ENCODE data around the gene ART3.

The ART3 gene

GRCh38 chr4:76072760-76073159 is 1.7 kb upstream of the ART3 start:
- DNase-seq, result no peak

DNA sequence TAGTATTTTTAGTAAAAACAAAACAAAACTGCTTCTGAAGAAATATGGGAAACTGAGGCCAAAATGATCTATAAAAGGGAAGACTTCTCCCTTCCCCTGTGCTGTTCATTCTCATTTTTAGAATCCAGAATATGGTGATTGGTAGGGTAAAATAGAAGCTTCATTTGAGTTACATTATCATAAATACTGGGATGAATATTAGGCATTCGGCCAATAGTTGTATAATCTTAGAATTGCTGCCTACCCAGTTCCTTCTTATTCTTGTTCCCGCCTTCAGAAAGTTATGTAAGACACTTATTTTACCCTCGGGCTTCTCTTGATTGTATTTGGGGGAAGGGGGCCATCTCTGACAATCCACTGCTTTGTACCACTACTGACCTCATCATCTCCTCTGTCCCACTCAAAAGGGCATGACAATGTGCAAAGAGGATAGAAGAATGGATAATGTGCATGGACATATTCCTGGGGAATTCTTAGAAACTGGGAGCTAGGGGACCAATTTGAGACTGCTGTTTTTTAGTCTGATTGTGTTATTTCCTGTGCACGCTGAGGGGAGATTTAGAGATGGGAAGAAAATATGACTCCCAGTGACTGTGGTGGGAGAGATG is 588 bp downstream of the ART3 start:
- DNase-seq, result no peak

GRCh38 chr4:76078033-76078613 is 3.6 kb downstream of the ART3 start:
- DNase-seq, result no peak

GRCh38 chr4:76083386-76083988 is 9.0 kb downstream of the ART3 start:
- DNase-seq, result no peak

DNA sequence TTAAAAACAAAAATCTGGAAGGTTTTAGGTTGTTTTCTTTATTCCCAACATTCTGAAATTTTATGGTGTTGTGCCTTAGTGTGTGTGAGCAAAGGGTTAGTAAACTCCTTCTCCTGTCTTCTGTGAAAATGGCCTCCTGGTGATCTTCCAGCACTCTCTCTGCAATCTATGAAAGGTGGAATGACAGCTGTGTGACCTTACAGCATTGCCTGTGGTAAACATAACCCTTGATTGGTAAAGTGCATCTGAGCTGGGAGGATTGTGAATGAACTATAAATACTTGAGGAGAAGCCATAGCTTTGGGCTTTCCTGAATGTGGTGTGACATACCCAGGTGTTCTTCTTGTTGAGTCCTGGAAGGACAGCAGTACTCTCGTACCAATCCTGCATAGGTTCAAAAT is 10.0 kb downstream of the ART3 start:
- DNase-seq, result no peak

GRCh38 chr4:76087007-76087769 is 12.7 kb downstream of the ART3 start:
- peak; percentile 22 to 25 for DNase-seq

DNA sequence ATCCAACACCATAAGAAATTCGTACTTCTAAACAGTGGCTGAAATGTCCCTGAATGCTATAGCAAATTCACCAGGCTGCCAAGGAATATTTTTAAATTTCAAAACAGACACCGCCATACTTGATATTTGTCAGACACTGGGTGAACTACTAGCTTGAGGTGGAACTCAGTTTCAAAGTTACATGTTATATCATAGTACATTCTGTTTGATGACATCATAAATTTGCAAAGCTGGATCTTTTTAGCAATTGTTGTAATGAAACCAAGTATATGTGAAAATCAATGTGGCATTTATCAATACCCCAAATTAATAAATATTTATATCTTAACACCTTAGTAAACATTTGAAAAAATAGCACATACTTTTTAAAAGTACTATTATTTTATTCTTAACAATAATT is 14.2 kb downstream of the ART3 start:
- no peak for DNase-seq

GRCh38 chr4:76090241-76090691 is 15.8 kb downstream of the ART3 start:
- no peak for DNase-seq

- no peak for DNase-seq
Observed at GRCh38 chr4:76091052-76091451, 16.5 kb downstream of the ART3 start.

DNA sequence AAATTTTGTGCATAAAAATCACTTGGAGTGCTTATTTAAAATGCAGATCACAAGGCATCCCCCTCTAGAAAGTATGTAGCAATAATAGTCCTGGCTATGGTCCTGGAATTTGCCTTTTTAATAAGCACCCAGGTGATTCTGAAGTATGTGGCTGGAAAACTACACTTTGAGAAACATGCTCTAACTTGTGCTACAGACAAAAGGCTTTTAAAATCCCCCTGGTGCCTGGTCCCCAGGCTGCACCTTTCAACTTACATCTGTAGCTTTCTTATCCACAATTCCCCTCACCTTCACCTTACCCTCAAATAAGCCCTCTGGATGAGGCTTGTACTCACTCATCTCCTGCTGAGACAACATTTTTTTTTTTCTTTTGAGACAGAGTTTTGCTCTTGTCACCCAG is 21.1 kb downstream of the ART3 start:
- DNase-seq, result no peak

- DNase-seq, result no peak
Observed at GRCh38 chr4:76096076-76096475, 21.6 kb downstream of the ART3 start.

GRCh38 chr4:76105652-76106051 is 31.1 kb downstream of the ART3 start:
- no peak for DNase-seq

DNA sequence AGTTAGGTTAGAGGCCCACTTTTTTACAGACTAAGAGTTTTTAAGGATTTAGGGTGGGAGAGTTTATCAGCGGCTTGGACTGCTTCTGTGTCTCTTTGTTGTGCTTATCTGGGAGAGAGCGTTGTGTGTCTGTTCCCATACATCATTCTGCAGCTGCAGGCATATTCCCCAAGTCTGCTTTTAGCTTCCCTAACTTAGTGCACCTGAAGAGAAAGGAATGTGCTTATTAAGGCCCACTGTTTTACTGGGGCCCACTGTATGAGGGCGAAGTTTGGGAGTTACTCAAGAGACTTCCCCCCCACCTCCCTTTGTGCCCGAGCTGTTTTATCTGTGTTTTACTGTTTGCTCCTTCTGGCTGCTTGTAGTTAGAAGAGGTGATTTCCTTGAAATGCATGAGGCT is 31.9 kb downstream of the ART3 start:
- no peak for DNase-seq

DNA sequence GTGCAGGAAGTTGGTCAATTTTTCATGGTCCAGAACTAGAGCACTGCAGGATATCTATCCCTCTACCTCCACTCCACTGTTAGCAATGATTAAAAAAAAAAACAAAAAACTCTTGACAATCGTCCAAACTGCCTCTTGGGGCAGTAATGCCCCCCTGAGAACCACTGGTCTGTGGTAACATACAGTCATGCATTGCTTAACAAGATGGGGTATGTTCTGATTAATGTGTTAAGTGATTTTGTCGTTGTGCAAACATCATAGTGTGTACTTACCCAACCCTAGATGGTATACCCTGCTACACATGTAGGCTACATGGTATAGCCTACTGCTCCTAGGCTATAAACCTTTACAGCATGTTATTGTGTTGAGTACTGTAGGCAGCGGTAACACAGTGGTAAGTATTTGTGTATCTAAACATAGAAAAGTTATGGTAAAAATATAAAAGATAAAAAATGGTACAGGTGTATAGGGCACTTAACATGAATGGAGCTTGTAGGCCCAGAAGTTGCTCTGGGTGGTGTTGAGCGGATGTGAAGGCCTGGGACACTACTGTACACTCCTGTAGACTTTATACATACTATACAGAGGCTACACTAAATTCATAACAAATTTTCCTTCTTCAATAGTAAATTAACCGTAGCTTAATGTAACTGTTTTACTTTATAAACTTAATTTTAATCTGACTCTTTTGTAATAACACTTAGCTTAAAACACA is 34.1 kb downstream of the ART3 start:
- no peak for DNase-seq

- DNase-seq, result no peak
Observed at GRCh38 chr4:76116821-76117220, 42.3 kb downstream of the ART3 start.

DNA sequence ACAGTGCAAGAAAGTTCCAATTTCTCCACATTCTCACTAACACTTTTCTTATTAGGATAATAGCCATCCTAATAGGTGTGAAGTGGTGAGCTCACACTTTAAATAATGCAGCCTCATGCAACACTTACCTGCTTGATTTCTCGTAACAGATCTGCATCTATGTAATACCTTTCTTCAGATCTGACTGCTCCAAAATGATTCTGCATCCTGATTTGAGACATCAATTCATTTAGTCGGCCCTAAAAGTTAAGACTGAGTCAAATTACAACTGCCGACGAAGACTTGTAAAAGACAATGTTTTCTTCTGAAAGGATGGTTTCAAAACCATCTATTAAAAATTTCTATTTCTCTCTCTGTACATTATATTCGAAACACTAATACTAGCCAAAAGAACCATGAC is 43.0 kb downstream of the ART3 start:
- DNase-seq, result no peak

- no peak for DNase-seq
Observed at GRCh38 chr4:76120199-76120598, 45.7 kb downstream of the ART3 start.

GRCh38 chr4:76125816-76126215 is 51.3 kb downstream of the ART3 start:
- DNase-seq, result no peak

GRCh38 chr4:76127754-76128153 is 53.2 kb downstream of the ART3 start:
- no peak for DNase-seq

- DNase-seq, result no peak
Observed at GRCh38 chr4:76141241-76141640, 66.7 kb downstream of the ART3 start.

- DNase-seq, result no peak
Observed at GRCh38 chr4:76144546-76144945, 70.0 kb downstream of the ART3 start.

GRCh38 chr4:76147454-76148141 is 73.1 kb downstream of the ART3 start:
- DNase-seq, result peak; percentile 65 to 69
